ENCODE data around the gene STAT1. TPM values are rescaled to one million over a fixed set of nuclear protein-coding genes. Genes with fewer than 3 reads are reported as not detected.

The STAT1 gene
- 37.8 and 39.3 TPM in 2 replicates for total RNA-seq (2014; rRNA removed; shearing (Covaris generic))

DNA sequence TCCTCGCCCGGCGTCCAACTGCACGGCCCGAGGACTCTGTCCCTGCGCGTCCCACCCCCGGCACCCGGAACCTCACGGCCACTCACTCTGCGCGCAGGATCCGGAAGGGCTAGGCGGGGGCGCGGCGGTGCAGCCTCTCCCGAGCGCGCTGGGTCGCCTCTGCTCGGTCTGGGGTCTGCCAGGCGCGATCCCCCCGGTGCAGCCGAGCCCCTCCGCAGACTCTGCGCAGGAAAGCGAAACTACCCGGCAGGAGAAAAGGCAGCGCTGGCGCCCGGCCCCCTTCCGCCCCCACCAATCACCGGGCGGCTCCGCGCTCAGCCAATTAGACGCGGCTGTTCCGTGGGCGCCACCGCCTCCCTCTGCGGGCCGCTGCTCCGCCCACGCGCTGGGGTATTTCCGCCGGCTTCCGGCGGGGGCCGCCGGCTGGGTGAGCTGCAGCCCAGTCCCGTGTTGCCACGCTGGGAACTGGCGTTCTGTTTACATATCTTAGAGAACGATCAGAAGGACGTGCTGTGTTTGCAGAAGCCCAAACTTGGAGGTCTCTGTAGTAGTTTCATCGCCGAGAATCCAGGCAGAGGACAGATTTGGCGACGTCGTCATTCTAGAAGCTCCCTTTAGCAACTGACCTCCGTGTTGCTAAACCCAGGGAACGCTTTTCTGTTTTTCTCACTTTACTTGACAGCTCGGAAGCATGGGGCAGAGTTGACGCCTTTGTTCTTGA is at the start of gene STAT1:
STAT1 (minus strand) TSS at position 240 of the 721 bp plus-strand sequence. CDS start 4,168 bp downstream, outside the sequence.
- in situ Hi-C loops (cut with HindIII; ENCODE audit: low sequenced_read_pairs), result no loop called here
- peak; percentile 88 for DNase-seq (ENCODE audit: low spot score)

DNA sequence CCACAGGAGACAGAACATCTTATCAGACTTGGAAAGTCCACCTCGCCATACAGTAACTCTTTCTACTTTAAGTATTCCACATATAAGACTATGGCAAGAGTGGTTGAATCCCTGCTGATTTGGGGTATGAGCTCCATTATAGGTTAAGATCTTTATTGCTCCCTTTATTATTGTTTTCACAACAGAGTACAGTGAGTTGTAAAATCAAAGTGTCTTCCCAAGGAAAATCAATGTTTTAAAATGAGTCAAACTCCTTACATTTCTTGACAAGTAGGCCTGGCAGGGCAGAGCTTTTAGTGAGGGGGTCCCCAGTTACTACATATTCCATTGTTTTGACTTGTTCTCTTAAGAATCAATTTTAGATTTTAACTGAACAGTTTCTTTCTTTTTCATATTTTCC is 49.6 kb upstream of the STAT1 start:
- in situ Hi-C loops (cut with HindIII; ENCODE audit: low sequenced_read_pairs), result no loop called here
- DNase-seq (ENCODE audit: low spot score), result no peak

DNA sequence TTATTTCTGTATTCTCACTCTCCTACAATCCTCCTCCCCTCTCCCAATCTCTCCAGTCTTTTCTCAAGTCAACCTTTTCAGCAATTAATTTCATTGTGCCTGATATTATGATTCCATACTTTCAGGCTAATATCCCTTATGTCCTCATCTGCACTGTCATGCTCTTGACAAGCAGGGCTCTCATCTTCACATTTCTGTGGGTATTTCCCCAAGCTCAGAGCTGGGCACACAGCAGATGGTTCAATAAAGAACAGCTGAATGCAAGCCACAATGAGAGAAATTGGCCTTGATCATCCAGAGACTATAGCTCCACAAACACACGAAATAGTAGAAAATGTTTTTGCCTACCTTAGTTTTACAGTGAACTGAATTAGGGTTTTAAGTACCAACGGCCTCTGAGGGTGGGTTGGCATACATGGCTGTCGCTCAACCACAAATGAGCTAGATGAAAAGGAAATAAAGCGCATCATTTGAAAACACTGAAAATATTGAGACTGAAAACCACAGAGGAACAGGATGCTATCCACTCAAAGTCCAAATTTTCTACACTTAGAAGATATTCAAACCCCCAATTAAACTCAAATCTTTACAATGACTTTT is 47.5 kb upstream of the STAT1 start:
- in situ Hi-C loops (cut with HindIII; ENCODE audit: low sequenced_read_pairs), result no loop called here
- DNase-seq (ENCODE audit: low spot score), result no peak

GRCh38 chr2:191059308-191059707 is 45.3 kb upstream of the STAT1 start:
- DNase-seq (ENCODE audit: low spot score), result no peak
- in situ Hi-C loops (cut with HindIII; ENCODE audit: low sequenced_read_pairs), result no loop called here

GRCh38 chr2:191056228-191056627 is 42.3 kb upstream of the STAT1 start:
- in situ Hi-C loops (cut with HindIII; ENCODE audit: low sequenced_read_pairs), result no loop called here
- DNase-seq (ENCODE audit: low spot score), result no peak

- DNase-seq (ENCODE audit: low spot score), result no peak
- in situ Hi-C loops (cut with HindIII; ENCODE audit: low sequenced_read_pairs), result no loop called here
Observed at GRCh38 chr2:191053256-191053655, 39.3 kb upstream of the STAT1 start.

DNA sequence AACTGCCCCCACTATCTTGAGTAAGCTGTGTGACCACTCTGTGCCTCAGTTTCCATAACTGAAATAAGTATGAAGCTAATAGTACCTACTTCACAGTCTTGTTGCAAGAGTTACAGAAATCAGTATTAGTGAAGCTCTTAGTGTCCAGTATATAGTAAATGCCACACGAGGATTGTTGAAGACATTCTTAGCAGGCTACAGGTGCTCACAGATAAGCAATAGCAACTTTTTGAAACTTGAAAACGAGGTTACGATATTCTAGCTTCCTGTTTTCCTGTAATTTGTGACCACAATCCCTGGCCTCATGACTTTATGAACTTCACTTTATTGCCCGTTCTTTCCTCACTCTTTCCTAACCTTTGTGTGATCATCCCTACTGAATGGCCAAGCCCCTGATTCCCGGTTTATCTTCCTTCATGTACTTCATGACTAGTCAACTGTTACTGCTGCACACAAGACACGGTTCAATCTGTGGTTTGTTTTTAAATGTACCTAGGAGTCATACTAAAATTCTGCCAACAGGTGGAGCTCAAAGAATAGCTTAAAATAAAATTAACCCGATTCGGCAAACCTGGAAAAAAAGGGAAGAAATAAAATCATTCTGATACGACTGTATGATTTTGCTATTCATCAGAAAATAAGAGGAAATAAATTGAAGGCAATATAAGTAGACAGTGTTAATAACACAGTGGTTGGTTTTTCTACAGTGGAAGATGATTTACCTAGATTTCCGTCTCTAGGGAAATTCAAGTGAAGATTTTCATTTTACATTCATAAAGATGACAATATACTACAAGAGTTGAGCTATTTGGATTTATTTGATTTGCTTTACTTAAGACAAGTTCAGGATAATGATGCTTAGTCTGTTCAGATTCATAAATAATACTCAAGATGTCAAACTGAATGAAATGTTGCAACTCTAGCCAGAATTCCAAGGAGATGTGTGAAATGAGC is 38.1 kb upstream of the STAT1 start:
- in situ Hi-C loops (cut with HindIII; ENCODE audit: low sequenced_read_pairs), result no loop called here
- peak; percentile 51 for DNase-seq (ENCODE audit: low spot score)

GRCh38 chr2:191051177-191051576 is 37.2 kb upstream of the STAT1 start:
- no peak for DNase-seq (ENCODE audit: low spot score)
- in situ Hi-C loops (cut with HindIII; ENCODE audit: low sequenced_read_pairs), result no loop called here

GRCh38 chr2:191050640-191050987 is 36.6 kb upstream of the STAT1 start:
- no peak for DNase-seq (ENCODE audit: low spot score)
- in situ Hi-C loops (cut with HindIII; ENCODE audit: low sequenced_read_pairs), result no loop called here

GRCh38 chr2:191049728-191050639 is 36.0 kb upstream of the STAT1 start:
- in situ Hi-C loops (cut with HindIII; ENCODE audit: low sequenced_read_pairs), result no loop called here
- DNase-seq (ENCODE audit: low spot score), result no peak

- DNase-seq (ENCODE audit: low spot score), result no peak
- in situ Hi-C loops (cut with HindIII; ENCODE audit: low sequenced_read_pairs), result no loop called here
Observed at GRCh38 chr2:191048073-191048472, 34.1 kb upstream of the STAT1 start.

DNA sequence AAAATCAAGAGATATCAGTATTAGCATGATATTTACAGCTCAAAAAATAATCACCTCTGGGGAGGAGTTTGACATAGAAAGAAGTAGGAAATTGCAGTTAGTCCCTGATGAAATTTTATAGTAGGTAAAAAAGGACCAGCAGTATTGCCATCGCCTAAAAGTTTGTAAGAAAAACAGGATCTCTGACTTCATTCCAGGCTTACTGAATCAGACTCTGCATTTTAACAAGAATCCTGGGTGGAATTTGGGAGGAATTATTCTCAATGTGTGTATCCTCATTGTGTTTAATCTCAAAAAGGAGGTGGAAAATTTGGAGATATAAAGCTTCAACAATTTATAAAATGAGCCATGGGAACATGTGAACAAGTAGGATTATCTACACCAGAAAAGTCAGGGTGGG is 31.2 kb upstream of the STAT1 start:
- no peak for DNase-seq (ENCODE audit: low spot score)
- in situ Hi-C loops (cut with HindIII; ENCODE audit: low sequenced_read_pairs), result no loop called here

DNA sequence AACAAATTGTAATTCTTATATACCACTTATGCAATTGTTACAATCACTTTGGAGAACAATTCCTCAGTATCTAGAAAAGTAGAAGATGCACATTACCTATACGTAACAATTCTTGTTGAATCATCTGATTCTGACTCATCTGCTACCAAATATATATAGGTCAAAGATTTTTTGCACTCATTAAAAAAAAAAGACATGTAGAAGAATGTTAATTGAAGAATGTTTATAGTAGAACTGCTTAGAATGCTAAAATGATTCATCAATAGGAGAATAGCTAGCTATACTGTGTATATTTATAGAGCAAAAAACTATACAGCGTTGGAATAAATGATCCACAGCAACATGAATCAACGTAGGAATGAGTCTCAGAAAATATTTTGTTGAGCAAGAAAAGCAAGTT is 29.5 kb upstream of the STAT1 start:
- no peak for DNase-seq (ENCODE audit: low spot score)
- in situ Hi-C loops (cut with HindIII; ENCODE audit: low sequenced_read_pairs), result no loop called here

GRCh38 chr2:191041418-191042161 is 27.6 kb upstream of the STAT1 start:
- no peak for DNase-seq (ENCODE audit: low spot score)
- in situ Hi-C loops (cut with HindIII; ENCODE audit: low sequenced_read_pairs), result no loop called here

GRCh38 chr2:191039616-191040015 is 25.6 kb upstream of the STAT1 start:
- in situ Hi-C loops (cut with HindIII; ENCODE audit: low sequenced_read_pairs), result no loop called here
- no peak for DNase-seq (ENCODE audit: low spot score)

DNA sequence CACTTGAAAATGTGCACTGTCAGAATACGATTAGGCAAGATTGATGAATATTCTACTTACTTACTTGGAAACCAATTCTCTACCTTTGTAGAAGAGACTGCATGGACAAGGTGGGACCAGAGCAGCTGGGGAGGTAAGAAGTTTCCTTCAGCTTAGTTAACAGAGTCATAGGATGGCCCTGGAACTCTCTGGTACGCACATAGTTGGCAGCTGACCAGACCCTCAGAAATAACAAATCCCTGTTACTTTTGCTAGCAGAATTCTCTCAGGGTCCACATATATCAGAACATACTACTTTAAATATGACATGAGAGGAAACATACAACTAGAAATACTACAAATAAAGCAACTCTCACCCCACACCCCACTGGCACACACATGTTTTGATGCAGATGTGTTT is 24.8 kb upstream of the STAT1 start:
- in situ Hi-C loops (cut with HindIII; ENCODE audit: low sequenced_read_pairs), result no loop called here
- no peak for DNase-seq (ENCODE audit: low spot score)

- in situ Hi-C loops (cut with HindIII; ENCODE audit: low sequenced_read_pairs), result no loop called here
- no peak for DNase-seq (ENCODE audit: low spot score)
Observed at GRCh38 chr2:191038241-191038725, 24.3 kb upstream of the STAT1 start.

- in situ Hi-C loops (cut with HindIII; ENCODE audit: low sequenced_read_pairs), result no loop called here
- DNase-seq (ENCODE audit: low spot score), result no peak
Observed at GRCh38 chr2:191037351-191037750, 23.4 kb upstream of the STAT1 start.
